Parathyroid adenoma (tissue), 2 donors: ENCODE measurements around the gene SPIN3.
"Not testable (repeated sequence)": the region's sequence is repeated elsewhere in the genome, so short reads cannot be mapped to it uniquely, and the experiment has no call there.

Experiments
- H2AFZ ChIP-seq: fragments of 300-600 bp; sonication (generic); one replicate; pipeline ENCODE4 v1.7.0; 2017; ENCODE audit warnings: antibody characterized with exemption, mild to moderate bottlenecking
- H3K27ac ChIP-seq: fragments of 300-600 bp; sonication (generic); one replicate; pipeline ENCODE4 v1.7.0; 2017
- H3K27me3 ChIP-seq: fragments of 300-600 bp; sonication (generic); one replicate; pipeline ENCODE4 v1.7.0; 2017; ENCODE audit warnings: low read length; ENCODE audit not compliant: control insufficient read depth, insufficient read depth
- H3K36me3 ChIP-seq: fragments of 300-600 bp; sonication (generic); one replicate; pipeline ENCODE4 v1.7.0; 2017; ENCODE audit warnings: low read length; ENCODE audit not compliant: control insufficient read depth, insufficient read depth
- H3K4me1 ChIP-seq: fragments of 300-600 bp; sonication (generic); one replicate; pipeline ENCODE4 v1.7.0; 2017; ENCODE audit warnings: control low read depth
- H3K4me2 ChIP-seq: fragments of 300-600 bp; sonication (generic); one replicate; pipeline ENCODE4 v1.7.0; 2017; ENCODE audit warnings: low read length
- H3K4me3 ChIP-seq: fragments of 300-600 bp; sonication (generic); one replicate; pipeline ENCODE4 v1.7.0; 2017; ENCODE audit warnings: low read depth, low read length
- H3K79me2 ChIP-seq: fragments of 300-600 bp; sonication (generic); one replicate; pipeline ENCODE4 v1.7.0; 2017; ENCODE audit warnings: control low read depth
- H3K9ac ChIP-seq: fragments of 300-600 bp; sonication (generic); one replicate; pipeline ENCODE4 v1.7.0; 2017; ENCODE audit warnings: mild to moderate bottlenecking
- H3K9me3 ChIP-seq: fragments of 300-600 bp; sonication (generic); one replicate; pipeline ENCODE4 v1.7.0; 2017; ENCODE audit warnings: low read length; ENCODE audit not compliant: control insufficient read depth
- TF ChIP-seq, protein P1 (sequence below): fragments of 300-600 bp; sonication (generic); IDR thresholded peaks from one replicate; pipeline ENCODE4 v1.7.0; 2017; ENCODE audit warnings: antibody characterized with exemption, mild to moderate bottlenecking
- donor health status: primary hyperparathyroidism.

Gene SPIN3

GRCh38 chrX:56995271-56995994 is at the start of gene SPIN3:
Gene SPIN3 (minus strand): TSS chrX:56995541. CDS start chrX:56994947, 594 bp downstream.
- no peaks in the 10 kb centered on the region for H3K36me3 ChIP-seq
- H3K9ac ChIP-seq: no peak within 1 kb of the TSS
- H3K9me3 ChIP-seq: no peaks in the 10 kb centered on the region
- no peaks in the 10 kb centered on the region for H3K79me2 ChIP-seq
- H3K4me1 ChIP-seq: no peaks in the 10 kb centered on the region
- TF ChIP-seq, protein P1, sequence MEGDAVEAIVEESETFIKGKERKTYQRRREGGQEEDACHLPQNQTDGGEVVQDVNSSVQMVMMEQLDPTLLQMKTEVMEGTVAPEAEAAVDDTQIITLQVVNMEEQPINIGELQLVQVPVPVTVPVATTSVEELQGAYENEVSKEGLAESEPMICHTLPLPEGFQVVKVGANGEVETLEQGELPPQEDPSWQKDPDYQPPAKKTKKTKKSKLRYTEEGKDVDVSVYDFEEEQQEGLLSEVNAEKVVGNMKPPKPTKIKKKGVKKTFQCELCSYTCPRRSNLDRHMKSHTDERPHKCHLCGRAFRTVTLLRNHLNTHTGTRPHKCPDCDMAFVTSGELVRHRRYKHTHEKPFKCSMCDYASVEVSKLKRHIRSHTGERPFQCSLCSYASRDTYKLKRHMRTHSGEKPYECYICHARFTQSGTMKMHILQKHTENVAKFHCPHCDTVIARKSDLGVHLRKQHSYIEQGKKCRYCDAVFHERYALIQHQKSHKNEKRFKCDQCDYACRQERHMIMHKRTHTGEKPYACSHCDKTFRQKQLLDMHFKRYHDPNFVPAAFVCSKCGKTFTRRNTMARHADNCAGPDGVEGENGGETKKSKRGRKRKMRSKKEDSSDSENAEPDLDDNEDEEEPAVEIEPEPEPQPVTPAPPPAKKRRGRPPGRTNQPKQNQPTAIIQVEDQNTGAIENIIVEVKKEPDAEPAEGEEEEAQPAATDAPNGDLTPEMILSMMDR: no peak
- peak within 1 kb of the TSS; percentile 67 for H3K4me2 ChIP-seq
- peak within 1 kb of the TSS; percentile 72 for H3K4me3 ChIP-seq
- H3K27ac ChIP-seq: peak within 1 kb of the TSS; percentile 80
- no peaks in the 10 kb centered on the region for H3K27me3 ChIP-seq
- H2AFZ ChIP-seq: peak within 1 kb of the TSS; percentile 84

GRCh38 chrX:57044245-57044644 is 48.9 kb upstream of the SPIN3 start:
- H3K27ac ChIP-seq: no peak overlapping the region
- H3K36me3 ChIP-seq: no peaks in the 10 kb centered on the region
- no peaks in the 10 kb centered on the region for H3K79me2 ChIP-seq
- no peaks in the 10 kb centered on the region for H3K9me3 ChIP-seq
- no peak overlapping the region for H3K9ac ChIP-seq
- no peaks in the 10 kb centered on the region for H3K4me1 ChIP-seq
- no peak overlapping the region for H3K4me3 ChIP-seq
- H3K4me2 ChIP-seq: no peak overlapping the region
- TF ChIP-seq, protein P1: no peak
- H3K27me3 ChIP-seq: no peaks in the 10 kb centered on the region
- H2AFZ ChIP-seq: no peak overlapping the region

DNA sequence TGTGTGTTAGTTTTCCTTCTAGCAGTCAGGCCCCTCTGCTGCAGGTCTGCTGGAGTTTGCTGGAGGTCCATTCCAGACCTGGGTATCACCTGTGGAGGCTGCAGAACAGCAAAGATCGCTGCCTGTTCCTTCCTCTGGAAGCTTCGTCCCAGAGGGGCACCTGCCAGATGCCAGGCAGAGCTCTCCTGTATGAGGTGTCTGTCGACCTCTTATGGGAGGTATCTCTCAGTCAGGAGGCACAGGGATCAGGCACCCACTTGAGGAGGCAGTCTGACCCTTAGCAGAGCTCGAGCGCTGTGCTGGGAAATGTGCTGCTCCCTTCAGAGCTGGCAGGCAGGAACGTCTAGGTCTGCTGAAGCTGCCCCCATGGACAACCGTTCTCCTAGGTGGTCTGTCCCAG is 41.9 kb upstream of the SPIN3 start:
- not testable (repeated sequence) for H3K4me1 ChIP-seq, H3K4me2 ChIP-seq, H3K4me3 ChIP-seq, H3K36me3 ChIP-seq, H3K9ac ChIP-seq, H3K79me2 ChIP-seq, H2AFZ ChIP-seq, H3K9me3 ChIP-seq, H3K27me3 ChIP-seq, H3K27ac ChIP-seq

GRCh38 chrX:56994375-56995270 is 718 bp downstream of the SPIN3 start:
- Histone ChIP-seq H3K79me2 (no peaks in the 10 kb centered on the region), H3K9ac (no peak overlapping the region), H3K36me3 (no peaks in the 10 kb centered on the region), H2AFZ (peak overlapping the region; percentile 84), H3K4me3 (peak overlapping the region; percentile 72), H3K9me3 (no peaks in the 10 kb centered on the region), H3K4me1 (no peaks in the 10 kb centered on the region), H3K4me2 (peak overlapping the region; percentile 67), H3K27ac (peak overlapping the region; percentile 80), H3K27me3 (no peaks in the 10 kb centered on the region)
- TF ChIP-seq, protein P1: no peak

GRCh38 chrX:56987741-56988140 is 7.6 kb downstream of the SPIN3 start:
- H3K27me3 ChIP-seq: no peaks in the 10 kb centered on the region
- H3K36me3 ChIP-seq: no peaks in the 10 kb centered on the region

More at GRCh38 chrX:56987741-56988140, 7.6 kb downstream of the SPIN3 start:
- H3K27ac ChIP-seq: no peak overlapping the region
- H3K4me1 ChIP-seq: no peaks in the 10 kb centered on the region
- TF ChIP-seq, protein P1: no peak
- no peak overlapping the region for H3K4me2 ChIP-seq
- no peak overlapping the region for H3K9ac ChIP-seq
- no peak overlapping the region for H3K4me3 ChIP-seq
- no peak overlapping the region for H2AFZ ChIP-seq
- no peaks in the 10 kb centered on the region for H3K79me2 ChIP-seq
- no peaks in the 10 kb centered on the region for H3K9me3 ChIP-seq
